Endothelial cell of umbilical vein (primary cell): Measurements from ENCODE around the gene UBE2Q1. TPM values are rescaled to one million over a fixed set of nuclear protein-coding genes. Genes with fewer than 3 reads are reported as not detected.

Experiments
- BruUV-seq: library from RNA; stranded (reverse); fragments of 400-500 nt; replicated peaks from 2 replicates; lab custom pipeline; 2021; lab: Mats Ljungman, UMichigan
- CTCF ChIA-PET: fragments of 300-600, 350-600 bp; sonication (Branson Sonifier 250); formaldehyde crosslinking; loops from one replicate; lab custom pipeline; 2021; ENCODE audit warnings: antibody characterized with exemption, inconsistent platforms; lab: Charles Lee
- POLR2A ChIA-PET: fragments of 300-600, 350-600 bp; sonication (Branson Sonifier 250); formaldehyde crosslinking; loops from one replicate; lab custom pipeline; 2021; ENCODE audit warnings: antibody characterized with exemption, inconsistent platforms; lab: Charles Lee
- DNase-seq: peaks from one replicate; pipeline ENCODE4 v3.0.0-alpha.2; 2011; ENCODE audit warnings: low read depth, low spot score
- FAIRE-seq: peaks from 2 replicates; lab custom pipeline; 2011; peaks lifted over from hg19 to GRCh38; lab: Jason Lieb, UNC
- H2AFZ ChIP-seq: 2 replicates; pipeline ENCODE4 v1.6.0; 2012; ENCODE audit warnings: low read depth, low read length, control low read depth, inconsistent platforms
- H3K27ac ChIP-seq: 2 replicates; pipeline ENCODE4 v1.5.1; 2011; ENCODE audit warnings: low read depth, mild to moderate bottlenecking, control low read depth, low read length, moderate library complexity; ENCODE audit not compliant: insufficient read depth
- H3K27me3 ChIP-seq, 2 experiments: 2 replicates each; pipeline versions ENCODE4 v1.6.0 to v1.6.1; 2011; ENCODE audit warnings: low read length in 2 of 2, mixed read lengths in 1 of 2; ENCODE audit not compliant: control insufficient read depth in 2 of 2, insufficient read depth in 2 of 2
- H3K36me3 ChIP-seq, 2 experiments: 2 replicates in 1 of 2; 3 replicates in 1 of 2; pipeline ENCODE4 v1.5.1; 2011; ENCODE audit warnings: low read length in 2 of 2, mild to moderate bottlenecking in 1 of 2, moderate library complexity in 1 of 2; ENCODE audit not compliant: control insufficient read depth in 2 of 2, insufficient read depth in 2 of 2; ENCODE audit errors: extremely low read depth in 1 of 2
- H3K4me1 ChIP-seq: 3 replicates; pipeline ENCODE4 v1.5.1; 2011; ENCODE audit warnings: mild to moderate bottlenecking, low read length; ENCODE audit not compliant: control insufficient read depth, insufficient read depth; ENCODE audit errors: extremely low read depth
- H3K4me2 ChIP-seq: 2 replicates; pipeline ENCODE4 v1.6.1; 2011; ENCODE audit warnings: low read length, control low read depth, mixed read lengths; ENCODE audit not compliant: insufficient read depth
- H3K4me3 ChIP-seq, 3 experiments: fragments of 200-600 bp in 1 of 3; sonication (generic), shearing (Covaris generic) in 1 of 3; replicated peaks in 1 of 3; 2 replicates each; pipeline ENCODE4 v1.5.1; 2011 to 2016; ENCODE audit warnings: control low read depth in 3 of 3, low read length in 3 of 3, mild to moderate bottlenecking in 2 of 3, inconsistent platforms in 1 of 3, low read depth in 1 of 3, moderate library complexity in 1 of 3; ENCODE audit not compliant: insufficient read depth in 1 of 3
- H3K79me2 ChIP-seq: 2 replicates; pipeline ENCODE4 v1.6.0; 2012; ENCODE audit warnings: low read length, inconsistent platforms; ENCODE audit not compliant: control insufficient read depth, insufficient read depth
- H3K9ac ChIP-seq: replicated peaks from 2 replicates; pipeline ENCODE3; 2011; ENCODE audit warnings: low read length, control low read depth; ENCODE audit not compliant: insufficient read depth; ENCODE audit errors: extremely low read depth
- H3K9me1 ChIP-seq: replicated peaks from 3 replicates; pipeline ENCODE4 v1.6.0; 2011; ENCODE audit warnings: mild to moderate bottlenecking, low read length; ENCODE audit not compliant: control insufficient read depth, insufficient read depth; ENCODE audit errors: extremely low read depth
- H3K9me3 ChIP-seq: replicated peaks from 2 replicates; pipeline ENCODE4 v1.5.1; 2012; ENCODE audit warnings: low read length, inconsistent platforms; ENCODE audit not compliant: control insufficient read depth, insufficient read depth
- H4K20me1 ChIP-seq: replicated peaks from 2 replicates; pipeline ENCODE3; 2011; ENCODE audit warnings: mild to moderate bottlenecking, low read length; ENCODE audit not compliant: control insufficient read depth, insufficient read depth; ENCODE audit errors: extremely low read depth
- EZH2 ChIP-seq: IDR thresholded peaks from 2 replicates; pipeline ENCODE4 v1.6.1; 2012; ENCODE audit warnings: borderline replicate concordance, low read depth, mild to moderate bottlenecking, moderate library complexity, low read length, inconsistent platforms; ENCODE audit not compliant: severe bottlenecking
- FOS ChIP-seq: IDR thresholded peaks from 2 replicates; pipeline ENCODE4 v1.6.1; 2011; ENCODE audit warnings: mild to moderate bottlenecking, low read length, moderate library complexity, borderline replicate concordance; ENCODE audit not compliant: insufficient read depth
- JUN ChIP-seq: IDR thresholded peaks from 2 replicates; pipeline ENCODE4 v1.6.1; 2011; ENCODE audit warnings: borderline replicate concordance, low read depth; ENCODE audit not compliant: insufficient read length, insufficient read depth
- dilution Hi-C: fragments of 300-500 bp; cut with MboI; formaldehyde crosslinking; loops from one replicate; pipeline ENCODE4 v1.15.0; 2019; ENCODE audit warnings: low sequenced_read_pairs; ENCODE audit not compliant: extremely low pct_ligation_motif_present
- intact Hi-C: fragments of 100-400 bp; cut with micrococcal nuclease; formaldehyde crosslinking; loops from one replicate; pipeline ENCODE4 v1.10.0; 2022
- polyA plus RNA-seq, 4 experiments: library from polyadenylated mRNA; depleted of rRNA in 3 of 4; stranded (reverse) in 3 of 4; unstranded in 1 of 4; fragments of >200 nt; gene quantifications; 2 replicates each; pipeline versions ENCODE4 v1.2.1 to v1.2.3, GENCODE V29; 2011 to 2012; ENCODE audit warnings: missing spikeins in 1 of 4
- total RNA-seq: library from RNA; stranded (reverse); gene quantifications from 2 replicates; pipeline ENCODE4 v1.2.3, GENCODE V29; 2021

The UBE2Q1 gene
- total and polyA plus RNA-seq, 2 donors (not counting 3 experiments of a cell fraction or from before 2014, with no cell fraction given), result 16.5 to 85.4 TPM

DNA sequence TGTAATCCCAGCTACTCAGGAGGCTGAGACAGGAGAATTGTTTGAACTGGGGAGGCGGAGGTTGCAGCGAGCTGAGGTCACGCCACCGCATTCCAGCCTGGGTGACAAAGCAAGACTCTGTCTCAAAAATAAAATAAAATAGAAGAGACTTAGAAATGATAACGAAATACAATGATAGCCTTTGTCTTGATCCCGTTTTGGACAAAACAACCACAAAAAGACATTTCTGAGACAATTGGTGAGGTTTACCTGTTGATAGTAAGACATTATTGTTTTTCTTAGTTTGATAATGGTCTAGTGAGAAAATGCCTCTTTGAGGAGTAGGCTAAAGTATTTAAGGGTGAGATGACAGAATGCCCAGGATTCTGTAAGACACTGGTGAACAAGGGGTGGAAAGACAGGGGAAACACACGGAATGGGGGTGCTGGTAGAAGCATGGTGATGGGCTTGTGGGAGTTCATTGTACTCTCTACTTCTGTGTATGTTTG, 44.4 kb downstream of the UBE2Q1 start:
- TF ChIP-seq JUN (no peak), FOS (no peak)
- CTCF ChIA-PET, result no interaction called here
- no peaks in the 10 kb centered on the region for H3K4me1 ChIP-seq
- BruUV-seq, result no TSS peak
- FAIRE-seq, result no peak
- no peaks in the 10 kb centered on the region for H3K79me2 ChIP-seq
- no peak overlapping the region for H2AFZ ChIP-seq
- H3K9me1 ChIP-seq, result no peaks in the 10 kb centered on the region
- H3K4me3 ChIP-seq, result no peak overlapping the region
- no peak overlapping the region for H3K4me2 ChIP-seq
- no peak overlapping the region for H3K9ac ChIP-seq
- no peaks in the 10 kb centered on the region for H3K36me3 ChIP-seq
- no peaks in the 10 kb centered on the region for H3K27me3 ChIP-seq
- no peak overlapping the region for H3K27ac ChIP-seq
- no peaks in the 10 kb centered on the region for H3K9me3 ChIP-seq
- no peak for DNase-seq
- dilution Hi-C loops (no loop called here), intact Hi-C loops (no loop called here)
- POLR2A ChIA-PET, result no interaction called here
- H4K20me1 ChIP-seq, result no peaks in the 10 kb centered on the region

DNA sequence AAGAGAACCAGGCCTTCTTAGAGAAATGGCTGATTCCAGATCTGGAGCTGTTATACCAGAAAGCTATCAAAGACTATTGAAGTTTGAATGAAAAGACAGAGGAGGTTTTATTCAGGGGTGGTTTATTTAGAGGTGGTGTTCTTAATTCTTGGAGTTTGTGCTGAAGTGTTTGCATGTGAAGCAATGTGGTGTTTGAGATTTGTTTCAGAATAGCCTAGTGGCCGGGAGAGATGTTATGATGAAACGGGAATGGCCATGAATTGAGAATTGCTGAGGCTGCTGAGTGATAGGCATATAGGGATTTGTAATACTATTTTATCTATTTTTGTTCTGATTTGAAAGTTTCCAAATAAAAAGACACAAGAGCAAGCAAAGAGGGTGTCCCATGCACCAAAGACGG, 45.7 kb downstream of the UBE2Q1 start:
- H3K4me3 ChIP-seq, result no peak overlapping the region
- ChIA-PET POLR2A (no interaction called here), CTCF (interaction anchor here (1.2 to 2.3 kb wide), 2 partner anchors 33 to 34 kb away, joined by 4 to 10 read pairs; no protein-coding TSS in a partner anchor)
- H3K27ac ChIP-seq, result no peak overlapping the region
- DNase-seq (no peak), FAIRE-seq (no peak)
- no TSS peak for BruUV-seq
- no peaks in the 10 kb centered on the region for H3K9me3 ChIP-seq
- H3K9me1 ChIP-seq, result no peaks in the 10 kb centered on the region
- H4K20me1 ChIP-seq, result no peaks in the 10 kb centered on the region
- H3K9ac ChIP-seq, result no peak overlapping the region
- H2AFZ ChIP-seq, result no peak overlapping the region
- no peaks in the 10 kb centered on the region for H3K4me1 ChIP-seq
- H3K4me2 ChIP-seq, result no peak overlapping the region
- no peaks in the 10 kb centered on the region for H3K79me2 ChIP-seq
- dilution Hi-C loops, result no loop called here
- intact Hi-C loops, result no loop called here
- no peaks in the 10 kb centered on the region for H3K27me3 ChIP-seq
- no peak for TF ChIP-seq EZH2
- H3K36me3 ChIP-seq, result no peaks in the 10 kb centered on the region
